Peyer's patch (tissue), 4 donors: ENCODE data around the gene TMEM88. TPM values are rescaled to one million over a fixed set of nuclear protein-coding genes. Genes with fewer than 3 reads are reported as not detected.

Experiments used
- DNase-seq, 3 donors: peaks; one replicate each; pipeline ENCODE4 v3.0.0-alpha.2; 2017 to 2019
- H3K27ac ChIP-seq, 4 donors: fragments of 200-600 bp; sonication (generic); one replicate each; pipeline ENCODE4 v1.5.1; 2016 to 2019
- H3K27me3 ChIP-seq, 2 donors: fragments of 200-600 bp; sonication (generic); one replicate each; pipeline ENCODE4 v1.5.1; 2019
- H3K36me3 ChIP-seq, 3 donors: fragments of 200-600 bp; sonication (generic); one replicate each; pipeline ENCODE4 v1.5.1; 2016 to 2019
- H3K4me1 ChIP-seq, 4 donors: fragments of 200-600 bp; sonication (generic); one replicate each; pipeline ENCODE4 v1.5.1; 2016 to 2019
- H3K4me3 ChIP-seq, 4 donors: fragments of 200-600 bp; sonication (generic); 1 replicate in 3 of 4; 2 replicates in 1 of 4; pipeline ENCODE4 v1.5.1; 2016 to 2019; ENCODE audit warnings: mild to moderate bottlenecking in 1 of 4
- H3K9me3 ChIP-seq, 4 donors: fragments of 200-600 bp; sonication (generic); one replicate each; pipeline ENCODE4 v1.5.1; 2016 to 2019; ENCODE audit warnings: mild to moderate bottlenecking in 1 of 4
- POLR2A ChIP-seq, 2 donors: fragments of 450-650 bp; IDR thresholded peaks; one replicate each; pipeline ENCODE4 v1.5.1; 2017; ENCODE audit warnings: antibody characterized with exemption in 2 of 2, mild to moderate bottlenecking in 2 of 2, moderate library complexity in 2 of 2
- total RNA-seq, 4 donors: library from RNA; depleted of rRNA; stranded (reverse); fragments of >200 nt; gene quantifications; one replicate each; pipeline ENCODE4 v1.1.0, GENCODE V29; 2016
- TF ChIP-seq, protein P1 (sequence below), 6 experiments: fragments of 450-650 bp in 4 of 6; fragments of 200-600 bp in 2 of 6; sonication (generic) in 1 of 6; IDR thresholded peaks; one replicate each; pipeline ENCODE4 v1.5.1; 2017 to 2019; ENCODE audit warnings: antibody characterized with exemption in 6 of 6, mild to moderate bottlenecking in 3 of 6, moderate library complexity in 1 of 6

The TMEM88 gene
- total RNA-seq, 4 donors from 2014 or later: 3.4 to 29.7 (median 12.9) TPM

DNA sequence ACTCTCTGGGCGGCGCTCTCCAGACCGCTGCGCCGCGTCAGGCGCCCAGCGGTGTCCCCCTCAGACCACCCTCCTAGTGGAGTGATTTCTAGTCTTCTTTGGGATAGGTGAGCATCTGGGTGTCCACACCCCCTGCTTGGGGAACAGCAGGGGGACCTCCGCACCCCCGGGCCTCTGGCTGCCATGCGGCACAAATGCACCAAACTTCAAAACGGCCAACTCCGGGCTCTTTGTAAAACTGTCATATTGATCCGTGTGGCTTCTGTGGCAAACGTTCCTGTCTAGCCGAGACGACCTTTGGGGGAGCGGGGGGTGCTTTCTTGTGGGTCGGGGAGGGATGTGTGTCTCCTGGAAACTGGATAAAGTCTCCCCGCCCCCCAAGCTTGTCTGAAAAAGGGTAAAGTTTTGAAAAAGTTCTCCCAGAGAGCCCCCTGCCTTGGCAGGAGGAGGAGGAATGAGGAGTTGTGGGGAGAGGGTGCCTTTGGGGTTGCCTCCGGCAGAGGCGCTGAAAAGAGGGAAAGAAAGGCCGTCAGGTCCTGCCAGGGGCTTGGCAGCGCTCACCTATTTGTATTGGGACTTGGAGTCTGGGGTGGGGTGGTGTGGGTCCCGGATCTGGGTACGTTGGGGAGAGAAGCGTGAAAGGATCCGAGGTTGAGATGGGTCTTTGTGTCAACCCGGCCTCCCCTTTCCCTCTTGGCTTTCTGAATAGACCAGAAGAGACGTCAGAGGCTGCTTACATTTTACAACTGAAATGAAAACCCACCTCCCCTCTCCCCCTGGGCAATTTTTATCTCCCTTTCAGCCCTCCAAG, 31.6 kb downstream of the TMEM88 start:
- TF ChIP-seq, protein P1, sequence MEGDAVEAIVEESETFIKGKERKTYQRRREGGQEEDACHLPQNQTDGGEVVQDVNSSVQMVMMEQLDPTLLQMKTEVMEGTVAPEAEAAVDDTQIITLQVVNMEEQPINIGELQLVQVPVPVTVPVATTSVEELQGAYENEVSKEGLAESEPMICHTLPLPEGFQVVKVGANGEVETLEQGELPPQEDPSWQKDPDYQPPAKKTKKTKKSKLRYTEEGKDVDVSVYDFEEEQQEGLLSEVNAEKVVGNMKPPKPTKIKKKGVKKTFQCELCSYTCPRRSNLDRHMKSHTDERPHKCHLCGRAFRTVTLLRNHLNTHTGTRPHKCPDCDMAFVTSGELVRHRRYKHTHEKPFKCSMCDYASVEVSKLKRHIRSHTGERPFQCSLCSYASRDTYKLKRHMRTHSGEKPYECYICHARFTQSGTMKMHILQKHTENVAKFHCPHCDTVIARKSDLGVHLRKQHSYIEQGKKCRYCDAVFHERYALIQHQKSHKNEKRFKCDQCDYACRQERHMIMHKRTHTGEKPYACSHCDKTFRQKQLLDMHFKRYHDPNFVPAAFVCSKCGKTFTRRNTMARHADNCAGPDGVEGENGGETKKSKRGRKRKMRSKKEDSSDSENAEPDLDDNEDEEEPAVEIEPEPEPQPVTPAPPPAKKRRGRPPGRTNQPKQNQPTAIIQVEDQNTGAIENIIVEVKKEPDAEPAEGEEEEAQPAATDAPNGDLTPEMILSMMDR (IDR thresholded peaks at IDR 0.05): no peak
- no peak for TF ChIP-seq POLR2A (IDR thresholded peaks at IDR 0.05)
- peaks cover 0 to 69% (median 12%) of the 10 kb centered on the region in 4 donors for H3K4me1 ChIP-seq
- peak; percentile 38 to 64 (median 60) for DNase-seq
- H3K9me3 ChIP-seq: no peaks in the 10 kb centered on the region
- H3K36me3 ChIP-seq: peaks cover 0 to 12% (median 0%) of the 10 kb centered on the region in 3 donors
- H3K27me3 ChIP-seq: no peaks in the 10 kb centered on the region
- H3K27ac ChIP-seq: peak overlapping the region; percentile 89 to 96 (median 94)
- H3K4me3 ChIP-seq: peak overlapping the region; percentile 62 to 89 (median 82)

DNA sequence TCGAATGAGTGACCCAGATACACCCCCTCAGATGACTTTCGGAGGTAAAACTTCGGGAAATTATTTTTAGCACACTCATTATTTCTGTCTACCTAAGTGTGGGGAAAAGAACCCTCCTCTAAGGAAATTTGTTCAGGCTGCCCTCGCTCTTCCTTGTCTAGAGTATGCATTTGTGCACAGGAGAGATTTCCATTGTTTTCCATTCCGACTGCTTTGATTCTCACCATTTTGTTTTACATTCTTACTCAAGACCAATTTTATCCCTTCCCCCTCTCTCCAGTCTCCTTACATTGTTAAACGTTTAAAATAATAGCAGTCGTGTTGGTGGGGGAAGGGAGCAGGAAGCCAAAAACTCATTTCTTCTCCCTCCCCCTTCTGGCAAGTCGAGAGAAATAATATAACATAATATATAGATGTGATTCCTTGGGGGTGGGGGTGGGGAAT, 32.2 kb downstream of the TMEM88 start:
- Histone ChIP-seq H3K27me3 (no peaks in the 10 kb centered on the region), H3K36me3 (peaks cover 0 to 15% (median 0%) of the 10 kb centered on the region in 3 donors), H3K27ac (peak overlapping the region; percentile 89 to 96 (median 94)), H3K4me1 (peaks cover 0 to 63% (median 12%) of the 10 kb centered on the region in 4 donors), H3K4me3 (peak overlapping the region; percentile 62 to 89 (median 82)), H3K9me3 (no peaks in the 10 kb centered on the region)
- TF ChIP-seq POLR2A (IDR thresholded peaks at IDR 0.05): no peak
- TF ChIP-seq, protein P1 (IDR thresholded peaks at IDR 0.05): peak in 2 of 6 experiments; percentile 8 to 12
- no peak for DNase-seq

DNA sequence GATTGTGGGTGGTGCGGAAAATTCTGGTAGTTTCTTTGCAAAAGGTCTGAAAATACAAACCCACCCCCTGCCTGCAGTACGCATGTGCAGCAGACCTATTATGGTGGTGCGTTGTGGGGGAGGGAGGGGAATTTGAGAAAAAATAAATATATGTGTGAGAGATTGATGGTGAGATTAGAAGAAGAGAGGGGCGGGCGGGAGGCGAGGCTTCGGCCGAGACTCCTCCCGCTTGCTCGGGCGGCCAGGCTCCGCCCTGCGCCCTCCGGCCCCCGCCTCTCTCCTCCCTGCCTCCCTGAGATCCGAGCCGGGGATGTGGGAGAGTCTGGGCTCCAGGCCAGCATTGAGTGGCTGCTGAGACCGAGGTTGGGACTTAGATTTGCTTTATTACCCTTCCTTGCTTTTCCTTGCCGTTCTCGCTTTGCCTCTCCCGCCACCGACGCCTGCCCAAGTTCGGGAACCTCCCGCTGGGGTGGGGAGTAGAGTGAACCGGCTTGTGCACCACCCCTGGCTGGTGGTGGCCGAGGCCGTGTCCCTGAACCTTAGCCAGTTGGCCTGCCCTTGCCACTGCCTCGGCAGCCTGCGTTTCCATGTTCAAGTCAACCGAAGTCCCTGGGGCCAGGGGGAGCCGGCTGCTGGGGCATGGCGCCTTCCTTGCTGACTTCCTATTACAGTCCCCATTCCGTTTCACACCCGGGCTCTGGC, 32.8 kb downstream of the TMEM88 start:
- Histone ChIP-seq H3K4me3 (peak overlapping the region; percentile 62 to 89 (median 82)), H3K36me3 (peaks cover 0 to 17% (median 0%) of the 10 kb centered on the region in 3 donors), H3K27me3 (no peaks in the 10 kb centered on the region), H3K27ac (peak overlapping the region; percentile 89 to 96 (median 94)), H3K9me3 (no peaks in the 10 kb centered on the region), H3K4me1 (peaks cover 0 to 57% (median 12%) of the 10 kb centered on the region in 4 donors)
- DNase-seq: peak; percentile 82 to 93 (median 93)
- TF ChIP-seq, protein P1 (IDR thresholded peaks at IDR 0.05): peak in 1 of 6 experiments; percentile 32
- peak; percentile 16 to 52 for TF ChIP-seq POLR2A (IDR thresholded peaks at IDR 0.05)

DNA sequence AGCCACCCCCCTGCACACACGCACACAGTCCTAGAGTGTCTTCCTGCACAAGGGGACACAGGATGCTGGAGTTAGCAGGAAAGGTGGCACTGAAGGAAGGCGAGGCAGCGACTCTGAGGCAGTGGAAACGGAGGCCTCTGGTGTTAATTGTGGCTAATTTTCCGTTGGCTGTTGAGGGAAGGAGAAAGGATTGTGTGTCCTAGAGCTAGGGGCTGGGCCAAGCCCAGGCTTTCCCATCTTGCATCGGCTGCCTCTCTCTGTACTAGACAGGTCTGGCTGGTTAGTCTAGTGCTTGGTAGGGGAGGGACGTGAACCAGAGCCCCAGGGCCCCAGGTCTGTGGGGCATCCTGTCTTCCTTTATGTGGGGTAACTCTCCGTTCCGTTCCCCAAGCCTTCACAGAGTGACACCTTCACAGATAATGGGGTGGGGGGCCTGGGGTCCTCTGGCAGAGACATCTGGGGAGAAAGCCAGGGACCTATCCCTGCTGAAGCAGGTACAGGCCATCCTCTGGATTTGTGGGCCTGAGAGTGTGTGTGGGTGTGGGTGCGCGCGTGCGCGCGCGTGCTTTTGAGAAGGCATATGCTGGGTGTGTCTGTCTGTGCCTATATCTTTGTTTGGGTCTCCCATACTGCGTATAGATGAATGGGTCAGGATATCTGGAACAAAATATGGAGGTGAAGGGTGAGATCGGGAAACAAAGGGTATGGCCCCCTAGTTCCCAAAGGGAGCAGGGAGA, 33.5 kb downstream of the TMEM88 start, which contains the start of gene CHD3:
CHD3 (plus strand) TSS at position 606 of the 737 bp plus-strand sequence. CDS start 212 bp downstream, outside the sequence.
- peaks cover 0 to 51% (median 10%) of the 10 kb centered on the region in 4 donors for H3K4me1 ChIP-seq

More for the DNA sequence above, 33.5 kb downstream of the TMEM88 start, which contains the start of gene CHD3:
- Histone ChIP-seq H3K27me3 (no peaks in the 10 kb centered on the region), H3K4me3 (peak within 1 kb of the TSS; percentile 62 to 89 (median 82)), H3K9me3 (no peaks in the 10 kb centered on the region), H3K27ac (peak within 1 kb of the TSS; percentile 89 to 96 (median 94)), H3K36me3 (peaks cover 0 to 23% (median 0%) of the 10 kb centered on the region in 3 donors)
- DNase-seq: peak in 2 of 3 donors; percentile 18 to 54
- TF ChIP-seq, protein P1 (IDR thresholded peaks at IDR 0.05): no peak
- TF ChIP-seq POLR2A (IDR thresholded peaks at IDR 0.05): no peak
